Measurements from ENCODE around the gene ARHGAP23.
"Not testable (repeated sequence)": the region's sequence is repeated elsewhere in the genome, so short reads cannot be mapped to it uniquely, and the experiment has no call there.

Gene ARHGAP23

GRCh38 chr17:38528141-38528540 is 99.9 kb downstream of the ARHGAP23 start:
- not testable (repeated sequence) for DNase-seq (ENCODE audit: low read depth)

GRCh38 chr17:38530856-38531255 is 102.6 kb downstream of the ARHGAP23 start:
- not testable (repeated sequence) for DNase-seq (ENCODE audit: low read depth)

- DNase-seq (ENCODE audit: low read depth) = not testable (repeated sequence)
Measured at GRCh38 chr17:38531761-38532160, 103.5 kb downstream of the ARHGAP23 start.

GRCh38 chr17:38532451-38532850 is 104.2 kb downstream of the ARHGAP23 start:
- no peak for DNase-seq (ENCODE audit: low read depth)

GRCh38 chr17:38533241-38533640 is 105.0 kb downstream of the ARHGAP23 start:
- DNase-seq (ENCODE audit: low read depth) = no peak

GRCh38 chr17:38533866-38534497 is 105.7 kb downstream of the ARHGAP23 start:
- no peak for DNase-seq (ENCODE audit: low read depth)

- DNase-seq (ENCODE audit: low read depth) = no peak
Measured at GRCh38 chr17:38534498-38534885, 106.2 kb downstream of the ARHGAP23 start.

- DNase-seq (ENCODE audit: low read depth) = no peak
Measured at GRCh38 chr17:38535886-38536285, 107.6 kb downstream of the ARHGAP23 start.

GRCh38 chr17:38536661-38537060 is 108.4 kb downstream of the ARHGAP23 start:
- DNase-seq (ENCODE audit: low read depth) = no peak

GRCh38 chr17:38538906-38539305 is 110.6 kb downstream of the ARHGAP23 start:
- no peak for DNase-seq (ENCODE audit: low read depth)

GRCh38 chr17:38539386-38539785 is 111.1 kb downstream of the ARHGAP23 start:
- DNase-seq (ENCODE audit: low read depth) = no peak

- DNase-seq (ENCODE audit: low read depth) = no peak
Measured at GRCh38 chr17:38540514-38541045, 112.3 kb downstream of the ARHGAP23 start.

GRCh38 chr17:38541281-38541680 is 113.0 kb downstream of the ARHGAP23 start:
- no peak for DNase-seq (ENCODE audit: low read depth)

GRCh38 chr17:38542286-38542685 is 114.0 kb downstream of the ARHGAP23 start:
- DNase-seq (ENCODE audit: low read depth) = no peak

GRCh38 chr17:38543403-38544174 is 115.3 kb downstream of the ARHGAP23 start:
- no peak for DNase-seq (ENCODE audit: low read depth)

GRCh38 chr17:38544175-38544838 is 116.0 kb downstream of the ARHGAP23 start:
- DNase-seq (ENCODE audit: low read depth) = no peak

- no peak for DNase-seq (ENCODE audit: low read depth)
Measured at GRCh38 chr17:38544839-38545209, 116.6 kb downstream of the ARHGAP23 start.

- DNase-seq (ENCODE audit: low read depth) = no peak
Measured at GRCh38 chr17:38545531-38546225, 117.4 kb downstream of the ARHGAP23 start.

- DNase-seq (ENCODE audit: low read depth) = no peak
Measured at GRCh38 chr17:38546396-38546795, 118.1 kb downstream of the ARHGAP23 start.

GRCh38 chr17:38547444-38547843 is 119.2 kb downstream of the ARHGAP23 start:
- DNase-seq (ENCODE audit: low read depth) = no peak

- no peak for DNase-seq (ENCODE audit: low read depth)
Measured at GRCh38 chr17:38549285-38549684, 121.0 kb downstream of the ARHGAP23 start.

GRCh38 chr17:38550661-38551060 is 122.4 kb downstream of the ARHGAP23 start:
- peak; percentile 28 for DNase-seq (ENCODE audit: low read depth)
